SK-N-SH (cell line): ENCODE data around the gene NTSR2. TPM values are rescaled to one million over a fixed set of nuclear protein-coding genes. Genes with fewer than 3 reads are reported as not detected.

ENCODE experiments used
- CTCF ChIA-PET: fragments of 300-600, 350-600 bp; formaldehyde crosslinking; extraction: SDS; loops from one replicate; lab custom pipeline; 2021; lab: Yijun Ruan, JAX
- POLR2A ChIA-PET: fragments of 350-600 bp; sonication (Branson Sonifier 250); formaldehyde crosslinking; extraction: SDS; loops from one replicate; lab custom pipeline; 2020; ENCODE audit warnings: antibody characterized with exemption, inconsistent platforms; lab: Yijun Ruan, JAX
- DNase-seq: peaks from one replicate; pipeline ENCODE4 v3.0.0; 2012
- H2AFZ ChIP-seq: fragments of 200-600 bp; sonication (generic); 2 replicates; pipeline ENCODE4 v1.8.1; 2016; ENCODE audit warnings: antibody characterized with exemption, mild to moderate bottlenecking, low read depth
- H3F3A ChIP-seq: fragments of 200-600 bp; sonication (generic); replicated peaks from 2 replicates; pipeline ENCODE3; 2016; ENCODE audit warnings: antibody characterized with exemption, mild to moderate bottlenecking; ENCODE audit not compliant: insufficient read depth
- H3K27ac ChIP-seq, 2 experiments: fragments of 200-500 bp in 1 of 2; fragments of 200-600 bp in 1 of 2; sonication (Bioruptor generic) in 1 of 2; sonication (generic), shearing (Covaris generic) in 1 of 2; 2 replicates each; pipeline versions ENCODE4 v1.5.1 to v1.6.1; 2014 to 2016; ENCODE audit warnings: low read depth in 2 of 2, inconsistent platforms in 1 of 2, low read length in 1 of 2, mild to moderate bottlenecking in 1 of 2, mixed read lengths in 1 of 2
- H3K27me3 ChIP-seq: fragments of 200-600 bp; sonication (generic), shearing (Covaris generic); 2 replicates; pipeline ENCODE4 v1.6.1; 2016; ENCODE audit warnings: mixed run types; ENCODE audit not compliant: insufficient read depth
- H3K36me3 ChIP-seq, 2 experiments: fragments of 200-500 bp in 1 of 2; fragments of 200-600 bp in 1 of 2; sonication (Bioruptor generic) in 1 of 2; sonication (generic) in 1 of 2; replicated peaks in 1 of 2; 2 replicates each; pipeline versions ENCODE3 to v1.5.1; 2014 to 2016; ENCODE audit warnings: low read length in 1 of 2, mild to moderate bottlenecking in 1 of 2; ENCODE audit not compliant: insufficient read depth in 2 of 2, control insufficient read depth in 1 of 2
- H3K4me1 ChIP-seq, 2 experiments: fragments of 200-500 bp in 1 of 2; fragments of 200-600 bp in 1 of 2; sonication (Bioruptor generic) in 1 of 2; sonication (generic), shearing (Covaris generic) in 1 of 2; 2 replicates each; pipeline versions ENCODE4 v1.5.1 to v1.6.1; 2014 to 2016; ENCODE audit warnings: low read depth in 1 of 2, low read length in 1 of 2, mixed run types in 1 of 2; ENCODE audit not compliant: insufficient read depth in 2 of 2, control insufficient read depth in 1 of 2
- H3K4me2 ChIP-seq: fragments of 200-600 bp; sonication (generic), shearing (Covaris generic); 2 replicates; pipeline ENCODE4 v1.6.1; 2017; ENCODE audit warnings: mixed run types
- H3K4me3 ChIP-seq, 2 experiments: fragments of 200-500 bp in 1 of 2; fragments of 200-600 bp in 1 of 2; sonication (Bioruptor generic) in 1 of 2; sonication (generic), shearing (Covaris generic) in 1 of 2; 2 replicates each; pipeline versions ENCODE4 v1.5.1 to v1.8.1; 2014 to 2016; ENCODE audit warnings: low read depth in 2 of 2, inconsistent platforms in 1 of 2, low read length in 1 of 2, mild to moderate bottlenecking in 1 of 2, mixed read lengths in 1 of 2, moderate library complexity in 1 of 2
- H3K79me2 ChIP-seq: fragments of 200-600 bp; sonication (generic); 2 replicates; pipeline ENCODE4 v1.8.1; 2017; ENCODE audit warnings: mild to moderate bottlenecking; ENCODE audit not compliant: insufficient read depth
- H3K9ac ChIP-seq: fragments of 200-600 bp; sonication (generic); 2 replicates; pipeline ENCODE4 v1.6.1; 2017; ENCODE audit warnings: mixed run types
- H3K9me2 ChIP-seq: fragments of 200-600 bp; sonication (generic); 2 replicates; pipeline ENCODE4 v1.6.1; 2017; ENCODE audit warnings: mixed run types
- H3K9me3 ChIP-seq: fragments of 200-600 bp; sonication (generic); 2 replicates; pipeline ENCODE4 v1.6.1; 2017; ENCODE audit warnings: mixed run types, mild to moderate bottlenecking, moderate library complexity
- H4K20me1 ChIP-seq: fragments of 200-600 bp; sonication (generic); 2 replicates; pipeline ENCODE4 v1.6.1; 2017; ENCODE audit warnings: mild to moderate bottlenecking, mixed run types; ENCODE audit not compliant: insufficient read depth
- CHD2 ChIP-seq: fragments of 150-350 bp; IDR thresholded peaks from 2 replicates; pipeline ENCODE4 v1.6.1; 2018; ENCODE audit warnings: low read length; ENCODE audit not compliant: partially characterized antibody
- EP300 ChIP-seq, 2 experiments: IDR thresholded peaks; 2 replicates each; pipeline versions ENCODE4 v1.4.0 to v1.6.1; 2012; ENCODE audit warnings: borderline replicate concordance in 1 of 2, low read depth in 1 of 2, low read length in 1 of 2
- EZH2phosphoT487 ChIP-seq: fragments of 200-600 bp; sonication (generic); IDR thresholded peaks from 2 replicates; pipeline ENCODE4 v1.6.1; 2017; ENCODE audit warnings: low read depth, mixed run types, mild to moderate bottlenecking, antibody characterized with exemption, moderate library complexity, borderline replicate concordance
- GABPA ChIP-seq: IDR thresholded peaks from 2 replicates; pipeline ENCODE4 v1.4.0; 2012; ENCODE audit warnings: low read depth, mild to moderate bottlenecking
- JUND ChIP-seq: IDR thresholded peaks from 2 replicates; pipeline ENCODE4 v1.4.0; 2012
- RAD21 ChIP-seq: IDR thresholded peaks from 2 replicates; pipeline ENCODE4 v1.6.1; 2012; ENCODE audit warnings: mild to moderate bottlenecking, low read length
- RXRA ChIP-seq: IDR thresholded peaks from 2 replicates; pipeline ENCODE4 v1.4.0; 2012; ENCODE audit warnings: low read depth, mild to moderate bottlenecking, borderline replicate concordance
- SIN3A ChIP-seq: IDR thresholded peaks from 2 replicates; pipeline ENCODE4 v1.6.1; 2012; ENCODE audit warnings: low read depth, mild to moderate bottlenecking, low read length, moderate library complexity, borderline replicate concordance
- TAF1 ChIP-seq: IDR thresholded peaks from 2 replicates; pipeline ENCODE4 v1.6.1; 2012; ENCODE audit warnings: low read depth, mild to moderate bottlenecking, low read length, moderate library complexity, borderline replicate concordance
- TEAD4 ChIP-seq: IDR thresholded peaks from 2 replicates; pipeline ENCODE4 v1.4.0; 2012; ENCODE audit warnings: mild to moderate bottlenecking, borderline replicate concordance; ENCODE audit not compliant: insufficient read depth
- WGBS: methylation state at CpG from one replicate; pipeline ENCODE4 v1.1.6; 2017; ENCODE audit warnings: low lambda C conversion rate; 5-methylcytosine and 5-hydroxymethylcytosine counted together
- polyA plus RNA-seq, 3 experiments: library from polyadenylated mRNA; depleted of rRNA; stranded (reverse); fragments of >200 nt; gene quantifications; 2 replicates each; pipeline ENCODE4 v1.2.3, GENCODE V29; 2012
- TF ChIP-seq, protein P1 (sequence below): IDR thresholded peaks from 2 replicates; pipeline ENCODE4 v1.6.1; 2012; ENCODE audit warnings: mild to moderate bottlenecking, low read depth, low read length, moderate library complexity
- TF ChIP-seq, protein P2 (sequence below): fragments of 200-600 bp; sonication (generic); IDR thresholded peaks from 2 replicates; pipeline ENCODE4 v1.6.1; 2017; ENCODE audit warnings: antibody characterized with exemption, mild to moderate bottlenecking, moderate library complexity

NTSR2 gene
- polyA plus RNA-seq, 1 of the 3 experiments (the other 2 are of a cell fraction) = not detected

DNA sequence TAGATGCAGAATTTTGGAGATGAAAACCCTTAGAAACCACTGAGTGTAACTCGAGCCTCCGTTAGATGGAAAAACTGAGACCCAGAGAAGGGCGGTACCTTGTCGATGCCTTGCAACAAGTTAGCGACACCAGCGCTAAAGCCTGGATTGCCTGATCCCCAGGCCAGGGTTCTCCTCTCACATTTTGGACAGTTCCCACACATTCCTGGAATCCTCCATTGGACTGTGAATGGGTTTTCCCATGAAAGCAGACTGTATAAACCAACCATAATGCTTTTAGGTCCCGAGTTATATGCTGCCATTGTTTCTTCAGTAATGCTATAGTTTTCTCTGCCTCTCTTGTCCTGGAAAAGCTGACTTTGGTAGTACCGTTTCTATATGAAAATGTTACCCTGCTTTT is 39.3 kb upstream of the NTSR2 start:
- POLR2A ChIA-PET = no interaction called here
- no peak overlapping the region for H3K4me2 ChIP-seq
- peaks cover 9 to 10% of the 10 kb centered on the region in 2 experiments; a peak in 3 of 4 replicates for H3K4me1 ChIP-seq
- no peak for DNase-seq
- H2AFZ ChIP-seq = no peak overlapping the region
- no peak overlapping the region for H3K27ac ChIP-seq
- H3K9me2 ChIP-seq = no peaks in the 10 kb centered on the region
- H4K20me1 ChIP-seq = no peaks in the 10 kb centered on the region
- peaks cover 5% of the 10 kb centered on the region for H3F3A ChIP-seq
- H3K27me3 ChIP-seq = no peaks in the 10 kb centered on the region
- CTCF ChIA-PET = interaction anchor here (1.3 to 3.7 kb wide), 6 partner anchors 10 to 76 kb away, joined by 4 to 11 read pairs (median 8); no protein-coding TSS in a partner anchor
- WGBS = 88% methylated on average over 8 of the region's 8 CpGs
- H3K9ac ChIP-seq = no peak overlapping the region
- no peaks in the 10 kb centered on the region for H3K9me3 ChIP-seq
- H3K79me2 ChIP-seq = no peaks in the 10 kb centered on the region
- TF ChIP-seq JUND (no peak), RXRA (no peak), SIN3A (no peak), EP300 (IDR thresholded peaks at IDR 0.05; ENCODE audit: borderline replicate concordance in 1 of 2, low read depth in 1 of 2, low read length in 1 of 2) (no peak)
- TF ChIP-seq, protein P1, sequence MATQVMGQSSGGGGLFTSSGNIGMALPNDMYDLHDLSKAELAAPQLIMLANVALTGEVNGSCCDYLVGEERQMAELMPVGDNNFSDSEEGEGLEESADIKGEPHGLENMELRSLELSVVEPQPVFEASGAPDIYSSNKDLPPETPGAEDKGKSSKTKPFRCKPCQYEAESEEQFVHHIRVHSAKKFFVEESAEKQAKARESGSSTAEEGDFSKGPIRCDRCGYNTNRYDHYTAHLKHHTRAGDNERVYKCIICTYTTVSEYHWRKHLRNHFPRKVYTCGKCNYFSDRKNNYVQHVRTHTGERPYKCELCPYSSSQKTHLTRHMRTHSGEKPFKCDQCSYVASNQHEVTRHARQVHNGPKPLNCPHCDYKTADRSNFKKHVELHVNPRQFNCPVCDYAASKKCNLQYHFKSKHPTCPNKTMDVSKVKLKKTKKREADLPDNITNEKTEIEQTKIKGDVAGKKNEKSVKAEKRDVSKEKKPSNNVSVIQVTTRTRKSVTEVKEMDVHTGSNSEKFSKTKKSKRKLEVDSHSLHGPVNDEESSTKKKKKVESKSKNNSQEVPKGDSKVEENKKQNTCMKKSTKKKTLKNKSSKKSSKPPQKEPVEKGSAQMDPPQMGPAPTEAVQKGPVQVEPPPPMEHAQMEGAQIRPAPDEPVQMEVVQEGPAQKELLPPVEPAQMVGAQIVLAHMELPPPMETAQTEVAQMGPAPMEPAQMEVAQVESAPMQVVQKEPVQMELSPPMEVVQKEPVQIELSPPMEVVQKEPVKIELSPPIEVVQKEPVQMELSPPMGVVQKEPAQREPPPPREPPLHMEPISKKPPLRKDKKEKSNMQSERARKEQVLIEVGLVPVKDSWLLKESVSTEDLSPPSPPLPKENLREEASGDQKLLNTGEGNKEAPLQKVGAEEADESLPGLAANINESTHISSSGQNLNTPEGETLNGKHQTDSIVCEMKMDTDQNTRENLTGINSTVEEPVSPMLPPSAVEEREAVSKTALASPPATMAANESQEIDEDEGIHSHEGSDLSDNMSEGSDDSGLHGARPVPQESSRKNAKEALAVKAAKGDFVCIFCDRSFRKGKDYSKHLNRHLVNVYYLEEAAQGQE = peak; percentile 74; the same call in 1 of the 2 replicates
- TF ChIP-seq, all 33 proteins: peak for 1
- Histone ChIP-seq H3K36me3 (no peaks in the 10 kb centered on the region), H3K4me3 (no peak overlapping the region)

DNA sequence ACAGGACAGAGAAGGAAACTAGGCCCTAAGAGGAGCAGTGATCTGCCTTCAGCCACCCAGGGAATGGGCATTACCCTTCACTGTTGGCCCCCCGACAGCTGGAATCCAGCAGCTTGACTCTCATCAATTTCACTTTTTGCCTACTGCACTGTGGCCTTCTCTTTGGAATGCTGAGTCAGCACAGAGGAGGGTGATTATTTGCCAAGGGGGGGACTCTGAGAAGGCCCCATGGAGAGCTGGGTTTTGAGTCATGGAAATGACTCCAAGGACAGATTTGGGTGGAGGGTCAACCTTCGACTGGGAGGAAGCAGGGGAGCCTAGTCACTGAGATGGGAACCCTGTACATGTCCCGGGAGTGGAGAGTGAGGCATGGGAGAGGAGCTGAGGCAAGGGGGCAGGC is 38.1 kb upstream of the NTSR2 start:
- Histone ChIP-seq H3K79me2 (no peaks in the 10 kb centered on the region), H3K9ac (no peak overlapping the region), H3K4me3 (no peak overlapping the region), H3K27ac (no peak overlapping the region), H2AFZ (no peak overlapping the region), H4K20me1 (no peaks in the 10 kb centered on the region), H3K36me3 (no peaks in the 10 kb centered on the region), H3K4me2 (no peak overlapping the region), H3K27me3 (no peaks in the 10 kb centered on the region), H3K9me2 (no peaks in the 10 kb centered on the region), H3K4me1 (peaks cover 3 to 14% of the 10 kb centered on the region in 2 experiments; a peak in 3 of 4 replicates), H3F3A (peaks cover 5% of the 10 kb centered on the region), H3K9me3 (no peaks in the 10 kb centered on the region)
- no peak for DNase-seq
- CTCF ChIA-PET = interaction anchor here (1.4 to 3.7 kb wide), 7 partner anchors 9 to 77 kb away, joined by 3 to 21 read pairs (median 10); no protein-coding TSS in a partner anchor
- POLR2A ChIA-PET = interaction anchor here (1.3 kb wide), 1 partner anchor 11 kb away, joined by 7 read pairs; no protein-coding TSS in a partner anchor
- TF ChIP-seq RAD21 (no peak), TAF1 (no peak), GABPA (no peak), CHD2 (no peak), TEAD4 (no peak), EZH2phosphoT487 (no peak)
- TF ChIP-seq, protein P2, sequence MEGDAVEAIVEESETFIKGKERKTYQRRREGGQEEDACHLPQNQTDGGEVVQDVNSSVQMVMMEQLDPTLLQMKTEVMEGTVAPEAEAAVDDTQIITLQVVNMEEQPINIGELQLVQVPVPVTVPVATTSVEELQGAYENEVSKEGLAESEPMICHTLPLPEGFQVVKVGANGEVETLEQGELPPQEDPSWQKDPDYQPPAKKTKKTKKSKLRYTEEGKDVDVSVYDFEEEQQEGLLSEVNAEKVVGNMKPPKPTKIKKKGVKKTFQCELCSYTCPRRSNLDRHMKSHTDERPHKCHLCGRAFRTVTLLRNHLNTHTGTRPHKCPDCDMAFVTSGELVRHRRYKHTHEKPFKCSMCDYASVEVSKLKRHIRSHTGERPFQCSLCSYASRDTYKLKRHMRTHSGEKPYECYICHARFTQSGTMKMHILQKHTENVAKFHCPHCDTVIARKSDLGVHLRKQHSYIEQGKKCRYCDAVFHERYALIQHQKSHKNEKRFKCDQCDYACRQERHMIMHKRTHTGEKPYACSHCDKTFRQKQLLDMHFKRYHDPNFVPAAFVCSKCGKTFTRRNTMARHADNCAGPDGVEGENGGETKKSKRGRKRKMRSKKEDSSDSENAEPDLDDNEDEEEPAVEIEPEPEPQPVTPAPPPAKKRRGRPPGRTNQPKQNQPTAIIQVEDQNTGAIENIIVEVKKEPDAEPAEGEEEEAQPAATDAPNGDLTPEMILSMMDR = no peak
- 71% methylated on average over 3 of the region's 3 CpGs for WGBS
